ENCODE results near the gene LPCAT3.
A peak's percentile ranks its signal among the peaks of the same experiment; 100 is the strongest.

Gene LPCAT3

DNA sequence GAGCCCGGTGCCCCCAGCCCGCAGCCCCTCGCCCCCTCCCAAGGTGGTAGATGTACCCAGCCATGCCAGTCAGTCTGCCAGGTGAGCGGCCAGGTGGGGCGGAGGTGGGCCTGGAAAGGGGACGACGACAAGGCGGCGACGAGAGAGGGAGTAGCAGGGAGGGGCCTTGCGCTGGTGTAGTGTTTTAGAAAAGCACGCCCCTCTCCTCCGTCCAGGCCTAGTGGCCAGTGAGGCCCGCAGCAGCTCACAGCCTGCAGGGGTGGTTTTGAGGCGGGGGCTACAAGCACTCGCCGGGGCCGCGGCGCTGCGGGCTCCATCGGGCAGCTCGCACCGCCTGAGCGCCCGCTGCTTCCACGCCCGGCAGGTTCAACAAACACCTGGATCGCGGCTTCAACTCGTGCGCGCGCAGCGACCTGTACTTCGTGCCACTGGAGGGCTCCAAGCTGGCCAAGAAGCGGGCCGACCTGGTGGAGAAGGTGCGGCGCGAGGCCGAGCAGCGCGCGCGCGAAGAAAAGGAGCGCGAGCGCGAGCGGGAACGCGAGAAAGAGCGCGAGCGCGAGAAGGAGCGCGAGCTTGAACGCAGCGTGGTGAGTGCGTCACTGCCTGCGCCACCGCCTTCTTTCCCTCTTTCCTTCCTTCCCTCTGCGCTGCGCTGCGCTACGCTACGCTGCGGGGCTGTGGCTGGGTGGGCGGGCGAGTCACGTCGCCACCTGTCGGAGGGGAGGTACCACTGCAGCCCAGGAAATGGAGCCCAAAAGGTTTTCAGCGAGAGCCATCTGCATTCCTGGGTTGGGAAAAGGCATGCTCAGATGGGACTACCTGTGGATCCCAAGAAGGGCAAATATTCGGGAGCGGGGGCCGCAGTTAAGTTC, 80.6 kb downstream of the LPCAT3 start:
- DNase-seq (ENCODE audit: low read depth in 2 of 2): peak; percentile 83 to 85

DNA sequence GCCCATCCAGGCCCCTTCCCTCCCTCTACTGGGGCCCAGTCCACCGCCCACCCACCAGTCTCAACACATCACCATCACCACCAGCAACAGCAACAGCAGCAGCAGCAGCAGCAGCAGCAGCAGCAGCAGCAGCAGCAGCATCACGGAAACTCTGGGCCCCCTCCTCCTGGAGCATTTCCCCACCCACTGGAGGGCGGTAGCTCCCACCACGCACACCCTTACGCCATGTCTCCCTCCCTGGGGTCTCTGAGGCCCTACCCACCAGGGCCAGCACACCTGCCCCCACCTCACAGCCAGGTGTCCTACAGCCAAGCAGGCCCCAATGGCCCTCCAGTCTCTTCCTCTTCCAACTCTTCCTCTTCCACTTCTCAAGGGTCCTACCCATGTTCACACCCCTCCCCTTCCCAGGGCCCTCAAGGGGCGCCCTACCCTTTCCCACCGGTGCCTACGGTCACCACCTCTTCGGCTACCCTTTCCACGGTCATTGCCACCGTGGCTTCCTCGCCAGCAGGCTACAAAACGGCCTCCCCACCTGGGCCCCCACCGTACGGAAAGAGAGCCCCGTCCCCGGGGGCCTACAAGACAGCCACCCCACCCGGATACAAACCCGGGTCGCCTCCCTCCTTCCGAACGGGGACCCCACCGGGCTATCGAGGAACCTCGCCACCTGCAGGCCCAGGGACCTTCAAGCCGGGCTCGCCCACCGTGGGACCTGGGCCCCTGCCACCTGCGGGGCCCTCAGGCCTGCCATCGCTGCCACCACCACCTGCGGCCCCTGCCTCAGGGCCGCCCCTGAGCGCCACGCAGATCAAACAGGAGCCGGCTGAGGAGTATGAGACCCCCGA, 81.4 kb downstream of the LPCAT3 start:
- DNase-seq (ENCODE audit: low read depth in 2 of 2): no peak

- DNase-seq (ENCODE audit: low read depth in 2 of 2): no peak
Measured at GRCh38 chr12:6936194-6936635, 82.1 kb downstream of the LPCAT3 start.

- no peak for DNase-seq (ENCODE audit: low read depth in 2 of 2)
Measured at GRCh38 chr12:6935371-6936193, 82.7 kb downstream of the LPCAT3 start.

DNA sequence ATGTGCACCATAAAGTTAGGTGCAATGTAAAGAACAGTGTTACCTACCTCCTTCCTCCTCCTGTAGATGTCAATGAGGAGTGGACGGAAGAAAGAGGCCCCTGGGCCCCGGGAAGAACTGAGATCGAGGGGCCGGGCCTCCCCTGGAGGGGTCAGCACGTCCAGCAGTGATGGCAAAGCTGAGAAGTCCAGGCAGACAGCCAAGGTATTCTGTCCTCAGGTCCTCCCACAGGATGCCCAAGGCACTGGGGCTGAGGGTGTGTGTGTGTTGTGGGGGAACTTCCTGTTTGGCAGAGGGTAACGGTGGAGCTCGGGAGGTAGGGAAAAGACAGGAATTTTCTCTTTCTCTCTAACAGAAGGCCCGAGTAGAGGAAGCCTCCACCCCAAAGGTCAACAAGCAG, 84.2 kb downstream of the LPCAT3 start:
- no peak for DNase-seq (ENCODE audit: low read depth in 2 of 2)

DNA sequence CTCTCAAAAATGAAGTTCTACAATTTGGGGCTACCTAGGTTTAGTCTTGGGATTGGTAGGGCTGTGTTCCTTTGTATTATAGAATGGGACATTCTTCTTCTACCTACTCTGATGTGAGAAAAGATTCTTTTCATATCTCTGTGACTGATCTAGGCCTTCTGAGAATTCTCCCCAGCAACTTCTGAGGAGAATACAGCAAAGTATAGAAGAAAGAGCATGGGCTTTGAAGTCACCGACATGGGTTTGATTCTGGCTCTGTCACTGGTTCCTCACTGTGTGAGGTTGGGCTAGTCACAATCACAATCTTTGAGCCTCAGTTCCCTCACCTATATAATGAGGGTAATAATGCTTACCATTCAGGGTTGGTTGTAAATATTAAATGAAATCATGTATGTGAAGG, 85.5 kb downstream of the LPCAT3 start:
- DNase-seq (ENCODE audit: low read depth in 2 of 2): no peak

GRCh38 chr12:6929466-6930452, 88.5 kb downstream of the LPCAT3 start:
- no peak for DNase-seq (ENCODE audit: low read depth in 2 of 2)

DNA sequence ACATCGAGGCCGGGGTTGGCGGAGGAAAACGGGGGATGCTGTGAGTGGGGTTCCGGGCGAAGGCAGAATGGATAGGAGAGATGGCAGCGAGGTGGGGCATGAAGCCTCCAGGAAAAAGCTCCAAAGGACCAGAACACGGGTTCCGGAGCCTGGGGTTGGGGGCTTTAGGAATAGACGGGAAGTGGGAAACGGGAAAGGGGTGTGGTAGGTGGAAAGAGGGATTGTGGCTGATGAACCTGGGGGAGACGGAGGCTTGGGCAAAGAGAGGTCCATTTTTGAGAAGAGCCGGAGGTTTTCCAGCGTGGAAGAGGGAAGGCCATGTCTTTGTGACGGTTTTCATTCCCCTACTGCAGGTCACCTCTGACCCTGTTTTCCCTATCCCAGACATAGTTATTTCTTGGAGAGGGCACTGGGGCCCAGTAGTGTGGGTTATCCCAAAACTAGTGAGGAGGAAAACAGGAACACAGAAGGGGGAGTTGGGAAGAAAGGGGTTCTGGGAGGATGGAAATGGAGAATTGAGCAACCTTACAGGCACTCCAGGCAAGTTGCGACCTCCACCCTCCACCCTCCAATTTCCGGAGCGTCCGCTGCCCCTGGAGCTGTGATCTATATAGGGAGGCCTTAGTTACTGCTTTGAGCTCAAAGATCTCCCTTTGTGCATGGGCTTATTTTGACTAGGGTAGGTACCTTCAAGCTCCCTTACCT, 89.4 kb downstream of the LPCAT3 start:
- DNase-seq (ENCODE audit: low read depth in 2 of 2): no peak

DNA sequence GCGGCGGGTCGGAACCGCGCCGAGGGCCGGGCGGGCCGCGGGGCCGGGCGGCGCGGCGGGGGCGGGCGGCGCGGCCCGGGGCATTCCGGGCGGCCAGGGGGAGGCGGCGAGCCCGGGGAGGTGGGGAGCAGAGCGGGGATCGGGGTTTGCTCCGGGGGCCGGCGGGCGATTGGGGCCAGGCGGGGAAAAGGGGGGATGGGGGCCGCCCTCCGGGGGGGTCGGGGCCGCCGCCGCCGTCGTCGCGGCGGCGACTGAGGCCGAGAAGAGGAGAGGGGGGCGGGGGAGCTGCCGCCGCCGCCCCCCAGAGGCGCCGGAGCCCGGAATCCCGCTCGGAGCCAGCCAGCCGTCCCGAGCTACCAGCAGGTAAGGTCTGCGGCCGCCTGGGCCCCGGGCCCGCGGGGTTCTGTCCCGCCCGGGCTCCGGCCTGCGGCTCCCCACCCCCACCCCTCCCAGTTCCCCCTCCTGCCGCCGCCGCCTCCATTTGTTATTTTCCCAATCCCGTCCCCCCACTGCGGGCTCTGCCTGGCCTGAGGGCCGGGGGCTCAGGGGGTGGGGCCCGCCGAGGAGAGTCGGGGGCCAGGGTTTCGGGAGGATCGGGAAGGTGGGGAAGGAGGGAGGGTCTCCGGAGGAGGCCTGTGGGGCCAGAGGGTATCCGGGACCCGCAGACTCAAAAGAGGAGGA, 90.1 kb downstream of the LPCAT3 start:
- DNase-seq (ENCODE audit: low read depth in 2 of 2): no peak

DNA sequence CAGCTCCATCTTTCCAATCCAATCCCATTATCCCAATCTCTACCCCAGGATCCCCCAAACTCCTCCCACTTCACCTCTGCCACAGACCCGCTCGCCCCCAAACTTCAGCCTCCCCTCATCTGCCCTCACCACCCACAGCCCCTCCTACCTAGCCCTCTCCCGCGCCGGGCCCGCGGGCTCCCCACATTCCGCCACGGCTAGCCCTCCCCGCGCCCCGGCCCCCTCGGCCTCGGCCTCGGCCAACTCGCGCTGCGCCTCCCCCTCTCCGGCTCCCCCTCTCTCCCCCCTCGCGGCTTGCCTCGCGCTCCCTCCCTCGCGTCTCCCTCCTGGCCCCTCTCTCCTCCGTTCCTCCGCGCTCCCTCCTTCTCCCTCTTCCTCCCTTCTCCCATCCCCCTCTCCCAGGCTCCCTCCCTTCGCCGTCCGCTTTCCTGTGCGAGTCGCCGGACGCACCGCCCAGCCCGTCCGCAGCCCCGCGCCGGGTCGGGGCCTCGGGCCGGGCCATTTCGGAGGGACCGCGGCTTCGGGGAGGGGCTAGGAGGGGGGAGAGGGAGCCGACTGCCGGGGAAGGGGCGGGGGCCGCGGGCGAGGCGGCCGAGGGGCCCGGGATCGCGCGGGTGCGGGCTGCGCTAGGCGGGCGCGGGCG, 90.8 kb downstream of the LPCAT3 start, which contains the start of gene ATN1:
ATN1 (plus strand) TSS at position 581 of the 643 bp plus-strand sequence. CDS start 6,043 bp downstream, outside the sequence.
- DNase-seq (ENCODE audit: low read depth in 2 of 2): no peak
